Measurements from ENCODE around the gene POLA1. TPM values are rescaled to one million over a fixed set of nuclear protein-coding genes. Genes with fewer than 3 reads are reported as not detected.
A peak's percentile ranks its signal among the peaks of the same experiment; 100 is the strongest.
"Not testable (repeated sequence)": the region's sequence is repeated elsewhere in the genome, so short reads cannot be mapped to it uniquely, and the experiment has no call there.

The POLA1 gene
- 19.7 and 19.8 TPM in 2 replicates for total RNA-seq (2014; rRNA removed; shearing (Covaris generic))

- peak; percentile 92 for DNase-seq (ENCODE audit: low spot score)
Observed at GRCh38 chrX:24693453-24694202, at the start of gene POLA1. POLA1 (plus strand) TSS chrX:24693918; CDS start chrX:24693962, 44 bp downstream.

GRCh38 chrX:24646006-24646405 lies 47.7 kb upstream of the POLA1 start:
- DNase-seq (ENCODE audit: low spot score): no peak

- DNase-seq (ENCODE audit: low spot score): no peak
Observed at GRCh38 chrX:24646745-24647182, 47.0 kb upstream of the POLA1 start.

GRCh38 chrX:24647257-24648058 lies 46.3 kb upstream of the POLA1 start, which contains the start of gene PCYT1B:
PCYT1B (minus strand) TSS chrX:24647347; CDS start chrX:24647105, 242 bp downstream.
- no peak for DNase-seq (ENCODE audit: low spot score)

GRCh38 chrX:24648495-24648894 lies 45.2 kb upstream of the POLA1 start:
- no peak for DNase-seq (ENCODE audit: low spot score)

- DNase-seq (ENCODE audit: low spot score): no peak
Observed at GRCh38 chrX:24651783-24652182, 41.9 kb upstream of the POLA1 start.

GRCh38 chrX:24655679-24656078 lies 38.0 kb upstream of the POLA1 start:
- DNase-seq (ENCODE audit: low spot score): not testable (repeated sequence)

- DNase-seq (ENCODE audit: low spot score): no peak
Observed at GRCh38 chrX:24657671-24658386, 35.9 kb upstream of the POLA1 start.

- DNase-seq (ENCODE audit: low spot score): no peak
Observed at GRCh38 chrX:24658421-24658820, 35.3 kb upstream of the POLA1 start.

GRCh38 chrX:24659106-24659505 lies 34.6 kb upstream of the POLA1 start:
- no peak for DNase-seq (ENCODE audit: low spot score)

- no peak for DNase-seq (ENCODE audit: low spot score)
Observed at GRCh38 chrX:24659646-24660045, 34.1 kb upstream of the POLA1 start.

GRCh38 chrX:24661292-24661691 lies 32.4 kb upstream of the POLA1 start:
- DNase-seq (ENCODE audit: low spot score): no peak

GRCh38 chrX:24662352-24662751 lies 31.4 kb upstream of the POLA1 start:
- DNase-seq (ENCODE audit: low spot score): no peak

GRCh38 chrX:24668111-24668510 lies 25.6 kb upstream of the POLA1 start:
- DNase-seq (ENCODE audit: low spot score): no peak

GRCh38 chrX:24672701-24673190 lies 21.0 kb upstream of the POLA1 start:
- DNase-seq (ENCODE audit: low spot score): no peak

- DNase-seq (ENCODE audit: low spot score): no peak
Observed at GRCh38 chrX:24673424-24673823, 20.3 kb upstream of the POLA1 start.

- DNase-seq (ENCODE audit: low spot score): no peak
Observed at GRCh38 chrX:24676403-24677024, 17.2 kb upstream of the POLA1 start.

GRCh38 chrX:24682739-24683432 lies 10.8 kb upstream of the POLA1 start:
- DNase-seq (ENCODE audit: low spot score): no peak

- DNase-seq (ENCODE audit: low spot score): no peak
Observed at GRCh38 chrX:24684048-24684447, 9.7 kb upstream of the POLA1 start.

- DNase-seq (ENCODE audit: low spot score): no peak
Observed at GRCh38 chrX:24692305-24692704, 1.4 kb upstream of the POLA1 start.

GRCh38 chrX:24694825-24695224 lies 1.1 kb downstream of the POLA1 start:
- DNase-seq (ENCODE audit: low spot score): no peak
